Measurements from ENCODE around the gene PTAFR.

Gene PTAFR

DNA sequence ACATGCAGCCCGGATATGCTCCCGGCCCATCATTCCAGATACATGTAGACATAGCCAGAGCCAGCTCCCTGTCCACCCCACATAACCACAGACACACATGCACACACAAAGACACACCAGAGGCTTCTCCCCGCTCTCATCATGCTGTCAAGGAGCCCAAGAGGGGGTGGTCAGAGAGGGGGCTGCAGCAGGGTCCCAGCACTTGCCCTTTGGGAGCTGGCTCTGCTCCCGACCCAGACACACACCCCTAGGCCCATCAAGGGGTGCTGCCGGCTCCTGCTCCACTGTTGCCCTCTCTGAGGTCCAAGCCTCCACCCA lies 2.6 kb downstream of the PTAFR start:
- Histone ChIP-seq H3K9ac (ENCODE audit: low read depth in 1 of 2, low read length in 2 of 2) (peak overlapping the region in 1 of 2 donors; percentile 12), H3K9me3 (ENCODE audit: control insufficient read depth in 1 of 2, low read length in 2 of 2) (no peaks in the 10 kb centered on the region), H3K36me3 (ENCODE audit: control insufficient read depth in 1 of 2, insufficient read depth in 2 of 2, low read length in 2 of 2) (no peaks in the 10 kb centered on the region), H3K27me3 (ENCODE audit: control insufficient read depth in 1 of 2, insufficient read depth in 2 of 2, low read length in 2 of 2) (no peaks in the 10 kb centered on the region), H3K4me1 (ENCODE audit: control insufficient read depth in 1 of 2, insufficient read depth in 2 of 2, low read length in 2 of 2) (peaks cover 34 to 47% of the 10 kb centered on the region in 2 donors), H3K27ac (ENCODE audit: low read depth, low read length) (peak overlapping the region; percentile 15), H3K4me3 (ENCODE audit: low read depth in 1 of 2, low read length in 2 of 2) (peak overlapping the region in 1 of 2 donors; percentile 2)

DNA sequence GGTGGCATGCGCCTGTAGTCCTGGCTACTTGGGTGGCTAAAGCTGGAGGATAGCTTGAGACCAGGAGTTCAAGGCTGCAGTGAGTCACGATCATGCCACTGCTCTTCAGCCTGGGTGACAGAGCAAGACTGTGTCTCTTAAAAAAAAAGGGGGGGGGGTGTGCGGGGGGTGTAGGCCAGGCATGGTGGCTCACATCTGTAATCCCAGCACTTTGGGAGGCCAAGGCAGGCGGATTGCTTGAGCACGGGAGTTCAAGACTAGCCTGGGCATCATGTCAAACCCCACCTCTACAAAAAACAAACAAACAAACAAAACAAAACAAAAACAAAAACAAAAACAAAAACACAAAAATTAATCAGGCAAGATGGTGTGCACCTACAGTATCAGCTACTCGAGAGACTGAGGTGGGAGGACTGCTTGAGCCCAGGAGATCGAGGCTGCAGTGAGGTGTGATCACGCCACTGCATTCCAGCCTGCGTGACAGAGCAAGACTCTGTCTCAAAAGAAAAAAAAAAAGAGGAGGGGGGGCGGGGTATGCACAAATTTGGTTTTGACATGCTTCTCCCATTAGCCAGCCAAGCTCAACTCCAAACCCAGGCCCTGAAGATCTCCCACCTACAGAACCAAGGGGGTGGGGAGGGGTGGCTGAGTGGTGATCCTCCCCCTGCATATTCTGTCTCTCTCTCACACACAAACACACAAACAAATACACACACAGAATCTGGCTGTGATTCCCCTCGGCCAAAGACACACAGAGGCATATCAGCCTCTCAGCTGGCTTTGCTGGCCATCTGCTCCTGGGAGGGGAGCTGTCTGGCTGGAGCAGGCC lies 3.1 kb downstream of the PTAFR start:
- Histone ChIP-seq H3K27ac (ENCODE audit: low read depth, low read length) (no peak overlapping the region), H3K4me3 (ENCODE audit: low read depth in 1 of 2, low read length in 2 of 2) (no peak overlapping the region), H3K9me3 (ENCODE audit: control insufficient read depth in 1 of 2, low read length in 2 of 2) (no peaks in the 10 kb centered on the region), H3K36me3 (ENCODE audit: control insufficient read depth in 1 of 2, insufficient read depth in 2 of 2, low read length in 2 of 2) (no peaks in the 10 kb centered on the region), H3K9ac (ENCODE audit: low read depth in 1 of 2, low read length in 2 of 2) (peak overlapping the region in 1 of 2 donors; percentile 12), H3K27me3 (ENCODE audit: control insufficient read depth in 1 of 2, insufficient read depth in 2 of 2, low read length in 2 of 2) (no peaks in the 10 kb centered on the region), H3K4me1 (ENCODE audit: control insufficient read depth in 1 of 2, insufficient read depth in 2 of 2, low read length in 2 of 2) (peaks cover 34 to 47% of the 10 kb centered on the region in 2 donors)

DNA sequence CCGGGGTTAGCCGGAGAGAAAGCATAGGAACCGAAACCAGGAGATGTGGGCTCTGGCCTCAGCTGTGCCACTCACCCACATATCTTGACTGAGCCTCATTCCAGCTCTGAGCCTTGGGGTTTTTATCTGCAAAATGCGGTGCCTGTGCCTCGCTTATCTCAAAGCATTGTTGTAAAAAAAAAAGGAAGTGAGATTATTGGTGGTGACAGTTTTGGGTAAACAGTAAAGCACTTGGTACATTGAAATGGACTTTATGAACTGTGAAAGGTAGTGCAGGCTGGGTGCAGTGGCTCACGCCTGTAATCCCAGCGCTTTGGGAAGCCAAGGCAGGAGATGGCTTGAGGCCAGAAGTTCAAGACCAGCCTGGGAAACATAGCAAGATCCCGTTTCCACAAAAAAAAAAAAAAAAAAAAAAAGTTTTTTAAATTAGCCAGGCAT lies 3.8 kb downstream of the PTAFR start:
- H3K27ac ChIP-seq (ENCODE audit: low read depth, low read length): no peak overlapping the region
- H3K4me3 ChIP-seq (ENCODE audit: low read depth in 1 of 2, low read length in 2 of 2): peak overlapping the region; percentile 30 to 43

DNA sequence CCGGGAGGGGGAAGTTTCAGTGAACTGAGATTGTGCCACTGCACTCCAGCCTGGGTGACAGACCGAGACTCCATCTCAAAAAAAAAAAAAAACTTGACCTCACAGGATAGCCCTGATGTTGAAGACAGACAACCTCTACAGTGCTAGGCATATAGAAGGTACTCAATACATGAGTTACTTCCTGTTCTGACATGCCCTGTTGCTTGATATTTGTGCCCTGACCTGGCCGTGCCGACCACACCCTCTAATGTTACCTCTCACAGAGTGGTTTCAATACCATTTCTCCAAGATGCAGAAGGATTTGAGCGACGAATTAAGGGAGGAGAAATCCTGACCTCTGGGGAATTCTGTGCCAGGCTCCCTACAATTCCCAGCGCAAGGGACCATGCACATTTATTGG lies 5.2 kb downstream of the PTAFR start:
- Histone ChIP-seq H3K27me3 (ENCODE audit: control insufficient read depth in 1 of 2, insufficient read depth in 2 of 2, low read length in 2 of 2) (no peaks in the 10 kb centered on the region), H3K9ac (ENCODE audit: low read depth in 1 of 2, low read length in 2 of 2) (peak overlapping the region in 1 of 2 donors; percentile 2), H3K4me3 (ENCODE audit: low read depth in 1 of 2, low read length in 2 of 2) (no peak overlapping the region), H3K9me3 (ENCODE audit: control insufficient read depth in 1 of 2, low read length in 2 of 2) (no peaks in the 10 kb centered on the region), H3K4me1 (ENCODE audit: control insufficient read depth in 1 of 2, insufficient read depth in 2 of 2, low read length in 2 of 2) (peaks cover 34 to 47% of the 10 kb centered on the region in 2 donors), H3K36me3 (ENCODE audit: control insufficient read depth in 1 of 2, insufficient read depth in 2 of 2, low read length in 2 of 2) (no peaks in the 10 kb centered on the region), H3K27ac (ENCODE audit: low read depth, low read length) (no peak overlapping the region)

More for the DNA sequence above, 3.8 kb downstream of the PTAFR start:
- H3K36me3 ChIP-seq (ENCODE audit: control insufficient read depth in 1 of 2, insufficient read depth in 2 of 2, low read length in 2 of 2): no peaks in the 10 kb centered on the region
- H3K9ac ChIP-seq (ENCODE audit: low read depth in 1 of 2, low read length in 2 of 2): no peak overlapping the region
- H3K9me3 ChIP-seq (ENCODE audit: control insufficient read depth in 1 of 2, low read length in 2 of 2): no peaks in the 10 kb centered on the region
- H3K4me1 ChIP-seq (ENCODE audit: control insufficient read depth in 1 of 2, insufficient read depth in 2 of 2, low read length in 2 of 2): peaks cover 34 to 47% of the 10 kb centered on the region in 2 donors
- no peaks in the 10 kb centered on the region for H3K27me3 ChIP-seq (ENCODE audit: control insufficient read depth in 1 of 2, insufficient read depth in 2 of 2, low read length in 2 of 2)

DNA sequence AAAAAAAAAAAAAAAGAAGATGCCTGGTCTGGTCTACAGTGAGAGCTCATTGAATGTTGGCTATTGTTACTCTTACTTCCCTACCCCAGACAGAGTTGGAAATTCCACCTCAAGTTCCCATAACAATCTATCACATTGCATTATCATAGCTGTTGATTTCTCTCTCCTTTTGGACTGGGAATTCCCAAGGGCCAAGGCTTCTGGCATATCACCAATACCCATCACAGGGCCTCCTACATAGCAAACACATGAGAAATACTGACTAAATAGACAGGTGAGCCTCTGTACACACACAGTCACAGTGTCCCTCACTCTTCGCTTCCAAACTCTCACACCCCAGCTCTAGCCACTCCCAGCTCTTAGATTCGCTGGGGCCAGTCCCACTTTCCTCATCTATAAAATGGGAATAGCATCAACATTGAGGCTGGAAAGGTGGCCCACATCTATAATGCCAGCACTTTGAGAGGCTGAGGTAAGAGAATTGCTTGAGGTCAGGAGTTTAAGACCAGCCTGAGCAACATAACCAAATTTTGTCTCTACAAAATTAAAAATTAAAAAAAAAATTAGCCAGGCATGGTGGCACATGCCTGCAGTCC lies 6.4 kb downstream of the PTAFR start:
- no peak overlapping the region for H3K4me3 ChIP-seq (ENCODE audit: low read depth in 1 of 2, low read length in 2 of 2)
- H3K9me3 ChIP-seq (ENCODE audit: control insufficient read depth in 1 of 2, low read length in 2 of 2): no peaks in the 10 kb centered on the region
- H3K4me1 ChIP-seq (ENCODE audit: control insufficient read depth in 1 of 2, insufficient read depth in 2 of 2, low read length in 2 of 2): peaks cover 34 to 40% of the 10 kb centered on the region in 2 donors
- H3K36me3 ChIP-seq (ENCODE audit: control insufficient read depth in 1 of 2, insufficient read depth in 2 of 2, low read length in 2 of 2): no peaks in the 10 kb centered on the region
- no peaks in the 10 kb centered on the region for H3K27me3 ChIP-seq (ENCODE audit: control insufficient read depth in 1 of 2, insufficient read depth in 2 of 2, low read length in 2 of 2)
- no peak overlapping the region for H3K27ac ChIP-seq (ENCODE audit: low read depth, low read length)
- H3K9ac ChIP-seq (ENCODE audit: low read depth in 1 of 2, low read length in 2 of 2): no peak overlapping the region

DNA sequence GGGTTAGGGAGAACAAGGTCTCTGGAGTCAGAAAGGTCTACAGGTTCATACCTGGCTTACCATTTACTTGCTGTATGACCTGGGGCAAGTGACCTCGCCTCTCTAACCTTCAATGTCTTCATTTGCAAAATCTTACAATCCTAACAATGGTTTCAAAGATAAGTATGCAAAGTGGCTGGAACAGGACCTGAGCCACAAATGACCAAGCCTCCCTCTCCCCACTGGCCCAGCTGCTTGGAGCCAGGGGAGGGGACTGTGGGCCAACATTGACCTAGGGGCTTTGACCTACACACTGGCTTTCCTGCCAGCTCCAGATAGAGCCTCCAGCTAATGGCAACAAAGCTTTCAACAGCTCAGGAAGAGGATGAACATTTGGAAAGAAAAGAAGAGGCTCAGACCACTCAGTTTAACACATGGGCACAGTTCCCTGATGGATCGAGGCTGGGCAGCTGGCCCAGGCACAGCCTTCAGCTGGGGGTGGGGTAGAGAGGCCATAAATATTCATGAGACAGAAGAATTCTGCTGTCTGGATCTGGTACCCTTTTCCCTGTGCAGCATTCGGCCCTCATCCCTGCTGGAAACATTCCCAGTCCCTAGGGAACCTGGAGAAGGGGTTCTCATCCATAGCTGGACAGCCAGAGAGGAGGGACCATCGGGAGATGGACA lies 12.9 kb downstream of the PTAFR start:
- H3K36me3 ChIP-seq (ENCODE audit: control insufficient read depth in 1 of 2, insufficient read depth in 2 of 2, low read length in 2 of 2): no peaks in the 10 kb centered on the region
- peaks cover 15 to 31% of the 10 kb centered on the region in 2 donors for H3K4me1 ChIP-seq (ENCODE audit: control insufficient read depth in 1 of 2, insufficient read depth in 2 of 2, low read length in 2 of 2)
- H3K4me3 ChIP-seq (ENCODE audit: low read depth in 1 of 2, low read length in 2 of 2): no peak overlapping the region
- H3K27me3 ChIP-seq (ENCODE audit: control insufficient read depth in 1 of 2, insufficient read depth in 2 of 2, low read length in 2 of 2): no peaks in the 10 kb centered on the region
- H3K27ac ChIP-seq (ENCODE audit: low read depth, low read length): no peak overlapping the region
- H3K9me3 ChIP-seq (ENCODE audit: control insufficient read depth in 1 of 2, low read length in 2 of 2): no peaks in the 10 kb centered on the region
- no peak overlapping the region for H3K9ac ChIP-seq (ENCODE audit: low read depth in 1 of 2, low read length in 2 of 2)

DNA sequence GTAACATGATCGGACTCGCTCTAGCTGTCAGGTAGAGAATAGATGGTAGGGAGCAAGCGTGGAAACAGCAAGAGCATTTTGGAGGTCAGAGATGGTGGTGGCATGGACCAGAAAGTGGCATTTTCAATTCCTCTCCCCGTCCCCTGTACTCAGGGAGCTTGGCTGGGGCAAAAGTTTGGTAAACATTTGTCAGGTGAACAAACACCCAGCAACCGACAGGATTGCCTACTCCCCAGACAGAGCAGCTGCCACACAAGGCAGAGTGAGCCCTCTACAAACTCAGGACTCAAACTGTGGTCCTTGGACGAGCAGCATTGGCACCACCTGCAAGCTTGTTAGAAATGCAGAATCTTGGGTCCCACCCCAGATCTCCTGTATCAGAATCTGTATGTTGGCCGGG lies 14.3 kb downstream of the PTAFR start:
- peaks cover 15 to 31% of the 10 kb centered on the region in 2 donors for H3K4me1 ChIP-seq (ENCODE audit: control insufficient read depth in 1 of 2, insufficient read depth in 2 of 2, low read length in 2 of 2)
- no peak overlapping the region for H3K4me3 ChIP-seq (ENCODE audit: low read depth in 1 of 2, low read length in 2 of 2)
- H3K9ac ChIP-seq (ENCODE audit: low read depth in 1 of 2, low read length in 2 of 2): no peak overlapping the region
- no peaks in the 10 kb centered on the region for H3K9me3 ChIP-seq (ENCODE audit: control insufficient read depth in 1 of 2, low read length in 2 of 2)
- H3K27me3 ChIP-seq (ENCODE audit: control insufficient read depth in 1 of 2, insufficient read depth in 2 of 2, low read length in 2 of 2): no peaks in the 10 kb centered on the region
- no peaks in the 10 kb centered on the region for H3K36me3 ChIP-seq (ENCODE audit: control insufficient read depth in 1 of 2, insufficient read depth in 2 of 2, low read length in 2 of 2)
- no peak overlapping the region for H3K27ac ChIP-seq (ENCODE audit: low read depth, low read length)

DNA sequence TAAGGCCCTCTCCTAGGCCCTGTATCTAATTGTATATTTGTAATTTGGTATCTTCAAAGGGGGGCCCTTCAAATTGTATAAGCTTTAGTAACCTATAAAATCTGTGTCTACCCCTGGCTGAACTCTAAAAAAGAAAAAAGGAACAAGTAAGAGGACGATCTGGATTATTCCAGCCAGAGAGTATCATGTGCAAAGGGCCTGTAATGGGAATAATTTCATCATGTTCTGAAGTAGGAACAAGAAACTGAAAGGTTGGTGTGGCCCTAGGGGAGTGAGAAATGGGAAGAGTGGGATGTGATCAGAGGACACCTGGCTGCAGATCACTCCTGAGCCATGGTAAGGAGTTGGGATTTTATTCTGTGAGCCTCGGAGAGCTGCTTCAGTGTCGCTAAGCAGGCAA lies 14.7 kb downstream of the PTAFR start:
- no peaks in the 10 kb centered on the region for H3K27me3 ChIP-seq (ENCODE audit: control insufficient read depth in 1 of 2, insufficient read depth in 2 of 2, low read length in 2 of 2)
- no peaks in the 10 kb centered on the region for H3K36me3 ChIP-seq (ENCODE audit: control insufficient read depth in 1 of 2, insufficient read depth in 2 of 2, low read length in 2 of 2)
- H3K9me3 ChIP-seq (ENCODE audit: control insufficient read depth in 1 of 2, low read length in 2 of 2): no peaks in the 10 kb centered on the region
- no peak overlapping the region for H3K4me3 ChIP-seq (ENCODE audit: low read depth in 1 of 2, low read length in 2 of 2)
- H3K9ac ChIP-seq (ENCODE audit: low read depth in 1 of 2, low read length in 2 of 2): no peak overlapping the region
- H3K27ac ChIP-seq (ENCODE audit: low read depth, low read length): no peak overlapping the region
- peaks cover 15 to 31% of the 10 kb centered on the region in 2 donors for H3K4me1 ChIP-seq (ENCODE audit: control insufficient read depth in 1 of 2, insufficient read depth in 2 of 2, low read length in 2 of 2)

DNA sequence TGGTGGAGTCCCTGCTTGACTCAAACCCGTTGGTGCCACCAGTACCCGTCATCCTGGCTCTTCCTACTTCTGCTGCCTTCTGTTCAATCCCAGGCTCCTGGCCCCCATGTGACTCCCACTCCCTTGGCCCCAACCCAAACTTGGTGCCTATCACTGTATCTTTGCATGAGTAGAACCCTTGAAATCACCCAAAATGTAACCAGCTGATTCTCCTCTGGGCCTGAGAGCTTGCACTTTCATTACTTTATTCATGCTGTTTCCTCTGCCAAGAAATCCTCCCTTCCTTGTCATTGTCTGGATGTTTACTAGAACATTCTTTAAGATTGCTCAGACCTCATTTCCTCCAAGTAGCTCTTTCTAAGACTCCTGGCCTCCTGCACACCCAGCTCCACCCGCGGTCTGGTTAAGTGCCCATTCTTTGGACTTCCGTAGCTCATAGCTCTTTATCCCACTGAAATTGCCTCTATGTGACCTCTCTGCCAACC lies 15.7 kb downstream of the PTAFR start:
- Histone ChIP-seq H3K4me3 (ENCODE audit: low read depth in 1 of 2, low read length in 2 of 2) (no peak overlapping the region), H3K9ac (ENCODE audit: low read depth in 1 of 2, low read length in 2 of 2) (no peak overlapping the region), H3K27ac (ENCODE audit: low read depth, low read length) (no peak overlapping the region), H3K9me3 (ENCODE audit: control insufficient read depth in 1 of 2, low read length in 2 of 2) (no peaks in the 10 kb centered on the region), H3K36me3 (ENCODE audit: control insufficient read depth in 1 of 2, insufficient read depth in 2 of 2, low read length in 2 of 2) (no peaks in the 10 kb centered on the region), H3K27me3 (ENCODE audit: control insufficient read depth in 1 of 2, insufficient read depth in 2 of 2, low read length in 2 of 2) (no peaks in the 10 kb centered on the region), H3K4me1 (ENCODE audit: control insufficient read depth in 1 of 2, insufficient read depth in 2 of 2, low read length in 2 of 2) (peaks cover 15 to 31% of the 10 kb centered on the region in 2 donors)

DNA sequence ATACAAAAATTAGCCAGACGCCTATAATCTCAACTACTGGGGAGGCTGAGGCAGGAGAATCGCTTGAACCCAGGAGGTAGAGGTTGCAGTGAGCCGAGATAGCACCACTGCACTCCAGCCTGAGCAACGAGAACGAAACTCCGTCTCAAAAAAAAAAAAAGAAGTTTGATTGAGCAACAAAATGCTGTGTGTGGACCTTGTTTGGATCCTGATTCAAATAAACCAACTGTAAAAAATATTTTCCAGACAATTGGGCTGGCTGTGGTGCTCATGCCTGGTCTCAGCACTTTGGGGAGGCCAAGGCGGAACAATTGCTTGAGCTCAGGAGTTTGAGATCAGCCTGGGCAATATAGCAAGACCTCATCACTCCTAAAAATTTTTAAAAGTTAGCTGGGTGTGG lies 16.8 kb downstream of the PTAFR start:
- Histone ChIP-seq H3K27me3 (ENCODE audit: control insufficient read depth in 1 of 2, insufficient read depth in 2 of 2, low read length in 2 of 2) (no peaks in the 10 kb centered on the region), H3K4me3 (ENCODE audit: low read depth in 1 of 2, low read length in 2 of 2) (no peak overlapping the region), H3K9me3 (ENCODE audit: control insufficient read depth in 1 of 2, low read length in 2 of 2) (no peaks in the 10 kb centered on the region), H3K36me3 (ENCODE audit: control insufficient read depth in 1 of 2, insufficient read depth in 2 of 2, low read length in 2 of 2) (no peaks in the 10 kb centered on the region), H3K4me1 (ENCODE audit: control insufficient read depth in 1 of 2, insufficient read depth in 2 of 2, low read length in 2 of 2) (peaks cover 15 to 30% of the 10 kb centered on the region in 2 donors), H3K27ac (ENCODE audit: low read depth, low read length) (no peak overlapping the region), H3K9ac (ENCODE audit: low read depth in 1 of 2, low read length in 2 of 2) (no peak overlapping the region)
